Measurements from ENCODE around the gene TP53.

Gene TP53

DNA sequence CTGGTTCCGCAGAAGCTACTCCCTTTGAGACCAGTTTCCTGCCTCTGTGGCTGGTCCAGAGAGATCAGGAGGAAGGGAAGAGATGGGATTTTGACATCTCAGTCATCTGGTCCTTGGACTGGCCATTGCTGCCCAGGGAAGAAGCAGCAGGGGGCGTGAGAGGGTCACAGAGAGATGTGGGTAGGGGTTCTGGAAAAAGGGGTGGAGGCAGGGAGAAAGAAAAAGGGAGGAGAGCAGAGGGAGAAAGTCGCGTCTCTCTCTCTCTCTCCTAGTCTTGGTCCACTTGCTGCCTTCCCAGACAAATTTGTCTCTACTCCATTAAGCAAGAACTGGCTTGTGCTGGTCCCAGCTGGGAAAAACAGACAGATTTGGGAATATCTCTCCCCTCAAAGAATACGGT lies 52.9 kb downstream of the TP53 start:
- TF ChIP-seq CTCF (conservative IDR thresholded peaks at IDR 0.05) (no peak; the same call in 1 of the 2 replicates), ZFX (IDR thresholded peaks at IDR 0.05) (no peak)
- H3K27ac ChIP-seq: no peak overlapping the region

DNA sequence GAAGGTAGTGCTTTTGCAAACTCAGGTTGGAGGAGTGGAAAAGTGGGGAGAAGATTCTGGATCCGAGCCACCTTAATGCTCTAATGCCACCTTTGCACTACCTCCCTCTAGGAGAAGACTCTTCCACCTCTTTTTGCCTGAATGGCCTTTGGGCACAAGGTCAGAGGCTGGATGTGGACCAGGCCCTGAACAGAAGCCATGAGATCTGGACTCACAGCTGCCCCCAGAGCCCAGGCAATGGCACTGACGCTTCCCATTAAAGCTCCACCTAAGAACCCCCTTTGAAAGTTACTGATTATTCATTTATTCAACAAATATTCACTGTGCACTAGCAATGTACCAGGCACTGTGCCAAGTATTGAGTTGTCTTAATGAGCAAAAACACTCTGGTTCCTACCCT lies 54.2 kb downstream of the TP53 start:
- no peak overlapping the region for H3K27ac ChIP-seq
- TF ChIP-seq ZFX (IDR thresholded peaks at IDR 0.05) (no peak), CTCF (conservative IDR thresholded peaks at IDR 0.05) (no peak)

DNA sequence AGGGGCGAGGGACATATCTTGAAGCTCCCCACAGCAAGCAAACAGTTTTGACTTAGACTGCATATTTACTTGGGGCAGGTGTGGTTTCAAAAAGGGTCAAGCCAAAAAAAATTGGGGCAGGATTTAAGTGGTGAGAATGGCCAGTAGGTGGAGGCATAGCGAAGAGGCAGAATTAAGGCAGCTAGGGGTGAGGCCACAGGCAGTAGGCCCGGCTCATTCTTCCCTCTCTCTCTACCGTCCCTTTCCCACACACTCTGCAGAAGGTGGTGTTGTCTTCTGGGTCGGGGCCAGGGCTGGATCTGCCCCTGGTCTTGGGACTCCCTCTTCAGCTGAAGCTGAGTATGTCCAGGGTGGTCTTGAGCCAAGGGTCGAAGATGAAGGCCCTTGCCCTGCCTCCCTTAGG lies 54.8 kb downstream of the TP53 start:
- no peak overlapping the region for H3K27ac ChIP-seq
- no peak for TF ChIP-seq ZFX (IDR thresholded peaks at IDR 0.05)
- TF ChIP-seq CTCF (conservative IDR thresholded peaks at IDR 0.05): peak; percentile 79

- H3K27ac ChIP-seq: no peak overlapping the region
- TF ChIP-seq CTCF (conservative IDR thresholded peaks at IDR 0.05) (no peak), ZFX (IDR thresholded peaks at IDR 0.05) (no peak)
These were observed 55.6 kb downstream of the TP53 start for GRCh38 chr17:7631398-7632380.

DNA sequence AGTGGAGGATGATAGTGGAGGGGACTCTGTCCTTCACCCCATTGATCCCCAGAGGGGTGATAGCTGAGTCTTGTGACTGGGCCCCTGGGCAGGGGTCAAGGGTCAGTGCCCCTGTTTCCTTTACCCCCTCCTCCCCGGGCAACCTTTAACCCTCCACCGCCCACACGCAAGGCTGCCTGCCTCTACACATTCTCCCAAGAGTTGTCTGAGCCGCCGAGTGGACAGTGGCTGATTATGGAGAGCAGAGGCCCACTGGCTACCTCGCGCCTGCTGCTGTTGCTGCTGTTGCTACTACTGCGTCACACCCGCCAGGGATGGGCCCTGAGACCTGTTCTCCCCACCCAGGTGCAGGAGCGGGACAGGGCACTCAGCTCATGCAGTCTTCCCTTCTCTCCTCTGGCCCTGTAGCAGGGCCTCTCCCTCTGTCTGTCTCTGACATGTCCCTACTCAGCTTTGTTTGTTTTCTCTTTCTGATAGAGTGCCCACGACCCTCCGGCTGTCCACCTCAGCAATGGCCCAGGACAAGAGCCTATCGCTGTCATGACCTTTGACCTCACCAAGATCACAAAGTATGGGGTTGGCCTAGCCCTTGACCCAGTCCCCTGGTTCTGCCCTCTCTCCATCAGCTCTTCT lies 57.2 kb downstream of the TP53 start, which contains the start of gene SHBG:
SHBG (plus strand) TSS at position 197 of the 633 bp plus-strand sequence; CDS start at position 235, 38 bp downstream.
- TF ChIP-seq CTCF (conservative IDR thresholded peaks at IDR 0.05): no peak
- TF ChIP-seq ZFX (IDR thresholded peaks at IDR 0.05): no peak
- H3K27ac ChIP-seq: no peak within 1 kb of the TSS

DNA sequence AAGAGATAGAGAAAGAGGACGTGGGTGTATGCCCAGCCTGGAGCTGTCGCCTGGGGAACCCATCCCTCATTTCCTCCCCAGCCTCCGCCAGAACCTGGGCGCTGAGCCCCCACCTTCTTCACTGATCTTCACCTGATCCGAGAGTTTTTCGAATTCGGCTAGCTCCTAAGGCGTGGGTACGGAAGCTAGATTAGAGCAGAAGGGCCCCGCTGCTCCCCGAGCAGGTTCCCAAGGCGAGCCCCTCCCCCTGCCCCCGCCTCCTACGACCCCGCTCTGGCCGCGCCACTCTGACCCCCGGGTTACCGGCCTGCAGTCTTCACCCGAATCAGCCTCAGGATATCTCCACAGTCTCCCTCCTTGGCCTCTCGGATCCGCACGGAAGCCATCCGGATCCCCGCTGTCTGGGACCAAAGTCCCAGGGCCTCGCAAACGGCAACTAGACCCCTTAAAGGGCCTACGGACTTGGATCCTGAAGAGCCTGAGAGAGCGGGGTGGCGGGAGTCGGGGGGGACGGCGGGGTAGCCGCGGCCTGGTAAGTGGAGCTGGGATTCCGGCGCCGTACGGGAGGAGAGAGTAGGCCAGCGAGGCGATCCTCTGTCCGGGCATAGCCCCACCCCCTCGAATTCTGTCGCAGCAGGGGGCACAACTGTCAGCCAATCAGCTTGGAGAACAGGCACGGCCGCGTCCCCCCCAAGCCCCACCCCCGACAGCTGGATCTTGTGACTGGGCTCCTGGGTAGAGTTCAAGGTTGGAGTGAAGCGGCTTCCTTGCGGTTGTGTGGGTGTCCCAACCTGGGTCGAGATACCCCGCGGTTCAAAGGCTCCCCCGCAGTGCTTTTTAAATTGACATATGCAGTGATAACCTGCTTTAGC lies 59.8 kb downstream of the TP53 start, which contains the start of gene SAT2:
SAT2 (minus strand) TSS at position 572 of the 872 bp plus-strand sequence; CDS start at position 386, 186 bp downstream.
- peak; percentile 89; the same call in 1 of the 2 replicates for TF ChIP-seq ZFX (IDR thresholded peaks at IDR 0.05)
- no peak for TF ChIP-seq CTCF (conservative IDR thresholded peaks at IDR 0.05)
- H3K27ac ChIP-seq: peak within 1 kb of the TSS; percentile 76
